ENCODE results near the gene ARSH.
"Not testable (repeated sequence)": the region's sequence is repeated elsewhere in the genome, so short reads cannot be mapped to it uniquely, and the experiment has no call there.

The ARSH gene

DNA sequence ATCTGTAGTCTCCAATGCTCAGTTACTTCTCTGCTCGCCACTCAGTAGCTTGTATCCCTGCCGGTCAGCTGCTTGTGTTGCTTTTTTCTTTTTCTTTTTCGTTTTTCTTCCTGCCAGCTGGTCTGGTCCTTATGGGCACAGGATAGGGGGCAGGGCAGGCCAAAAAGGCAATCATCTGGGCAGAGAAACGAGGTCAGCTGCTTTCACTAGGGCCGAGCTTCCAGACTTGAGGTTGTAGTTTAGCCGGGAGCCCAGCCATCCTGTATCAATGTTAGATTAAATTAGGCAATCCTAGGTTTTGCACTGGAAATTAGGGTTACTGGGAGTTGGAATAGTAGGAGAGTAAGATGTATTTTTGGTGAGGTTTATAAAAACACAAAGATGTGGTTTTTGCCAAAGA lies 38.3 kb downstream of the ARSH start:
- DNase-seq = no peak

DNA sequence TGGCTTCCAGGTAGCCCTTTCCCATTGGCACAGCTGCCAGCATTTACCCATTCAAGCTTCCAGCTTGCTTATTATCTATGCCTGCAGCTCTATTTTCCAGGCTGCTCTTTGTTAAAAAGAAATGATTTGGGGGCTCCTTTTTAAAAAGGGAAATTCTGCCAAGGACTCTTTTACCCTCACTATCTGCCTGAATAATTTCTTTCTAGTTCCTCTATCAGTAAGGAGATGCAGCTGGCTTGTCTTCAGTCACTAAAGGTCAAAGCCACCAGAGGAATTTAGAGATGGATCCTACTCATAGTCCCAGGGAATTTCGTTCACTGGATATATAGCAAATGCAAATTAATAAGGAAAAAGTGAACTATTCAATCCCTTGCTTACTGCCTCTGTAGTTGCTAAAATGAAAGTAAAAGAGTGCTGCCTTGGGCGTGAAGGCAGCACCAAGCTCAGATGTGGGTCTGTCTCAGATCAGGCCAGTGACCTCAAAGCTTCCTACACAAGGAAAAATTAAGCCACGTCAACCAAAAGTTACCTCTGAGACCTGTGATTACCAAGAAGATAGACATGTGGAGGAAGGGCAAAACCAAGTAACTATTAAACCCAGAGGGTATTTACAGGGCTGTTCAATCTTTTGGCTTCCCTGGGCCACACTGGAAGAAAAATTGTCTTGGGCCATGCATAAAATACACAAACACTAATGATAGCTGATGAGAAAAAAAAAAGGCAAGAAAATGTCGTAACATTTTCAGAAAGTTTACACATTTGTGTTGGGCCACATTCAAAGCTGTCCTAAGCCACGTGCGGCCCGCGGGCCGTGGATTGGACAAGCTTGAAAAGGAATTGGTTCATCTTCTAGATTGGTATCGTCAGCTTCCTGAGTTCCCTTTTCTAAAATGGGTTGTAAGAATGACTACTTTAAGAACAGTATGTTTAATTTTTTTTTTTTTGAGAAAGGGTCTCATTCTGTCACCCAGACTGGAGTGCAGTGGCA lies 40.2 kb downstream of the ARSH start:
- DNase-seq = no peak

DNA sequence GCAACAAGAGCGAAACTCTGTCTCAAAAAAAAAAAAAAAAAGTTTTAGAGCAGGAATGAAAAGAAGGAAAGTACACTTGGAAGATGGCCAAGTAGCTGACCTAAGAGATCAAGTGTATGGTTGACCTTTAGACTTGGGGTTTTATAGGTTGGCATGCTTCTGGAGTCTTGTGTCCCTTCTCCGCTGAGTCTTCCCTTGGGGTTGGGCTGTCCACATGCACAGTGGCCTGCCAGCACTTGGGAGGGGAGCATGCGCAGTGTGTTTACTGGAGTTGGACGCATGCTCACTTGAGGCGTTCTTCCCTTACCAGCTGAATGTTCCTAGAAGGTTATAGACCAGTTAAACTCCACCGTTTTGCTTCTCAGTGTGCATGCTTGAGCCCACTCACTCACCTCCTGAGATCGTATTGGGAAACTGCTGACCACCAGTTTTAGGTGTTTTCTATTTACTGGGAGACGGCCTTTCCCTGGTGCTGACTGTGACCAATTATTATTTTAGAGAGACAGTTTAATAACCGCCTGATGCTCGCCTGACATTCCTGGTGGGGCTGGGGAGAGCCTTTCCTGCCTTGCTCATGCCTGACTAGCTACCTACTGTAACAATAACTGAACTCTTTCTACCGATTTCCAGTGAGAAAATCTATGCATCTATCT lies 44.3 kb downstream of the ARSH start:
- DNase-seq = not testable (repeated sequence)

DNA sequence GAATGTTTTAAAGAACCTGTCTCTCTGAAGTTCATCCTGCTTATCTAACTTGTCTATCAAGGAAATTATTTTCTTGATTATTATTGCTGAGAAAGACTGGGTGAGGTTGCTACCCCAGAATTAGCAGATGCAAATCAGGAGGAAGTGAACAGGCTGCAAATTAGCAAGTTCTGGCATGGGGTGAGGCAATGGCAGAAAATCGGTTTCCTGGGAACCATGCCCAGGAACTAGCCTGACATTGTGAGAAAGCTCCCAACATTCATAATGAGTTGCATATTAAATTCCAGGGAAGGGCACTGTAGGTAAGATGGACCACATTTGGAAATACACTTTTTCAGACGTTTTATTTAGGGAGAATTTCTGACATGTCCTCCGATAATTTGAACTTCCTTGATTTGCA lies 46.5 kb downstream of the ARSH start:
- DNase-seq = no peak

DNA sequence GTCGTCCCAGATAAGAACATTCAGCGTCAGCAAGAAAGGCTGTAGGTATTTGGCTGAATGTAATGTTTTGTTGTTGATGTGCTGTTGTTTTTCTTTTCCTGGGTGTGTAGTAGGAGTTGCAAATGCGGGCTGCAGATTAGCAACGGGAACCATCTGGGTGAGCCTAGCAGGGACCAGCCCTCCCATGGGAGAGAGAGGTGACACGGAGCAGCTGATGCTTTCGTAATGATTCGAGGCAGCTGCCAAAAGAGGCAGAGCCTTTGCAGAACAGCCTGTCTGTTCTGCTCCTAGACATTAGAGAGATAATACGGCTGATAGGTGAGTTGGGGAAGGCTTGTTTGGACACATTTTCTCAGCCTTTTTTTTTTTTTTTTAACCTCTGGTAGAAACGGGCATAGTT lies 60.2 kb downstream of the ARSH start:
- DNase-seq = peak; percentile 6

DNA sequence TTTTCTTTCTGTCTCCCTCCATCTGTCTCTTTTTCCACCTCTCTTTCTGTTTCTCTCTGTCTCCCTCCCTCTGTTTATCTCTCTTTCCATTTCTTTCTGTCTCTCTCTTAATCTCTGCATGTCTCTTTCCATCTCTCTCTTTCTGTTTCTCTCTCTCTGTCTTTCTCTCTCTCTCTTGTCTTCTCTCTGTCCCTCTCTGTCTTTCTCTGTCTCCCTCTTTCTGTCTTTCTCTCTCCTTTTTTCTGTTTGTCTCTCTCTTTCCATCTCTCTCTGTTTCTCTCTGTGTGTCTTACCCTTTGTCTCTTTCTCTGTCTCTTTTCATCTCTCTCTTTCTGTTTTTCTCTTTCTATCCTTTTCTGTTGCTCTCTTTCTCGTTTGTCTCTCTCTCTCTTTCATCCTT lies 69.6 kb downstream of the ARSH start:
- no peak for DNase-seq

DNA sequence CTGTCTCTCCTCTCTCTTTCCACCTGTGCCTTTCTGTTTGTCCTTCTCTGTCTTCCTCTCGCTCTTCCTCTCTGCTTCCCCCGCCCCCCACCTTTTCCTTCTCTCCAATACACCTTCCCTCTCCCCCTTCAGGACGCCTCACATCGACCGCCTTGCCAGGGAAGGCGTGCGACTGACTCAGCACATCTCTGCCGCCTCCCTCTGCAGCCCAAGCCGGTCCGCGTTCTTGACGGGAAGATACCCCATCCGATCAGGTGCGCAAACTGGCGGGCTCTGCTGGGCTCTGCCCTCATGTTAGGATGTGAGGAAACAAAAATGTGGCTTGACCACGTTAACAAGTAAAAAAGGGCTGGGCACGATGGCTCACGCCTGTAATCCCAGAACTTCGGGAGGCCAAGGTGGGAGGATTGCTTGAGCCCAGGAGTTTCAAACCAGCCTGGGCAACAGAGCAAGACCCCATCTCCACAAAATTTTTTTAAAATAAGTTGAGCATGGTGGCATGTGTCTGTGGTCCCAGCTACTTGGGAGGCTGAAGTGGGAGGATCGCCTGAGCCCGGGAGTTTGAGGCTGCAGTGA lies 70.2 kb downstream of the ARSH start:
- DNase-seq = no peak

Measured in SHP77 treated with DMSO at 0.1 percent for 48 hours (cell line).